ENCODE measurements around the gene GAB1. TPM values are rescaled to one million over a fixed set of nuclear protein-coding genes. Genes with fewer than 3 reads are reported as not detected.

The GAB1 gene
- total RNA-seq, 1 donor from 2014 or later, result 29.0 TPM

DNA sequence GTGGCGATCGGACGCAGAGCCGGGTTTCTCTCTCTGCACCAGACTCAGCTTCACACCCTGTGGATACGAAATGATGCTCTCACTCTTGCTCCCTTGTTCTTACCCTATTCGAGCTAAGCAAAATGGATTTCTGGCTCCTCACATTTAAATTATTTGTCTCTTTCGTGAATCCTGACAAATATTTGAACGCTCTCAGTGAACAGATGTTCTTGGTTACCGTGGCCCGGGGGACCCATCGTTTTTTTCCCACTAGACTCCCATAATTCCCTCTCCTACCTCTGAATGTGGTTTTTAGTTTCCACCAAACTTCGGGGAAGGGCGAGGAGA lies 177.5 kb downstream of the GAB1 start:
- no peak for TF ChIP-seq POLR2A (IDR thresholded peaks at IDR 0.05)
- no peak for TF ChIP-seq POLR2AphosphoS5 (IDR thresholded peaks at IDR 0.05; ENCODE audit: insufficient read depth in 1 of 2, low read depth in 1 of 2)
- TF ChIP-seq CTCF (IDR thresholded peaks at IDR 0.05), result no peak
- DNase-seq (ENCODE audit: extremely low spot score in 2 of 2), result no peak
- H3K36me3 ChIP-seq, result peaks cover 0 to 10% of the 10 kb centered on the region in 2 donors
- H3K4me1 ChIP-seq, result peaks cover 45% of the 10 kb centered on the region
- peak overlapping the region; percentile 73 to 95 for H3K4me3 ChIP-seq
- peak overlapping the region; percentile 98 for H3K27ac ChIP-seq
- H3K27me3 ChIP-seq, result no peaks in the 10 kb centered on the region
- intact Hi-C loops (cut with DNase I), result no loop called here
- no peaks in the 10 kb centered on the region for H3K9me3 ChIP-seq

- DNase-seq (ENCODE audit: extremely low spot score in 2 of 2), result no peak
- H3K4me1 ChIP-seq, result peaks cover 49% of the 10 kb centered on the region
- H3K9me3 ChIP-seq, result no peaks in the 10 kb centered on the region
- H3K27me3 ChIP-seq, result no peaks in the 10 kb centered on the region
- peak overlapping the region; percentile 73 to 95 for H3K4me3 ChIP-seq
- TF ChIP-seq POLR2AphosphoS5 (IDR thresholded peaks at IDR 0.05; ENCODE audit: insufficient read depth in 1 of 2, low read depth in 1 of 2) (no peak), POLR2A (IDR thresholded peaks at IDR 0.05) (no peak), CTCF (IDR thresholded peaks at IDR 0.05) (no peak)
- peaks cover 0 to 10% of the 10 kb centered on the region in 2 donors for H3K36me3 ChIP-seq
- intact Hi-C loops (cut with DNase I), result no loop called here
- H3K27ac ChIP-seq, result peak overlapping the region; percentile 98
Measured at GRCh38 chr4:143514497-143514896, 177.8 kb downstream of the GAB1 start.

GRCh38 chr4:143514901-143515300 lies 178.2 kb downstream of the GAB1 start:
- Histone ChIP-seq H3K36me3 (peaks cover 0 to 10% of the 10 kb centered on the region in 2 donors), H3K27me3 (no peaks in the 10 kb centered on the region), H3K27ac (peak overlapping the region; percentile 98), H3K9me3 (no peaks in the 10 kb centered on the region), H3K4me3 (peak overlapping the region; percentile 73 to 95), H3K4me1 (peaks cover 53% of the 10 kb centered on the region)
- TF ChIP-seq CTCF (IDR thresholded peaks at IDR 0.05) (no peak), POLR2A (IDR thresholded peaks at IDR 0.05) (no peak), POLR2AphosphoS5 (IDR thresholded peaks at IDR 0.05; ENCODE audit: insufficient read depth in 1 of 2, low read depth in 1 of 2) (no peak)
- no peak for DNase-seq (ENCODE audit: extremely low spot score in 2 of 2)
- intact Hi-C loops (cut with DNase I), result no loop called here

- Histone ChIP-seq H3K4me1 (peaks cover 63% of the 10 kb centered on the region), H3K9me3 (no peaks in the 10 kb centered on the region), H3K27ac (no peak overlapping the region), H3K4me3 (peak overlapping the region in 1 of 2 donors; percentile 95), H3K27me3 (no peaks in the 10 kb centered on the region), H3K36me3 (peaks cover 0 to 11% of the 10 kb centered on the region in 2 donors)
- no peak for DNase-seq (ENCODE audit: extremely low spot score in 2 of 2)
- TF ChIP-seq CTCF (IDR thresholded peaks at IDR 0.05) (no peak), POLR2AphosphoS5 (IDR thresholded peaks at IDR 0.05; ENCODE audit: insufficient read depth in 1 of 2, low read depth in 1 of 2) (no peak), POLR2A (IDR thresholded peaks at IDR 0.05) (no peak)
- intact Hi-C loops (cut with DNase I), result no loop called here
Measured at GRCh38 chr4:143515905-143516304, 179.2 kb downstream of the GAB1 start.

DNA sequence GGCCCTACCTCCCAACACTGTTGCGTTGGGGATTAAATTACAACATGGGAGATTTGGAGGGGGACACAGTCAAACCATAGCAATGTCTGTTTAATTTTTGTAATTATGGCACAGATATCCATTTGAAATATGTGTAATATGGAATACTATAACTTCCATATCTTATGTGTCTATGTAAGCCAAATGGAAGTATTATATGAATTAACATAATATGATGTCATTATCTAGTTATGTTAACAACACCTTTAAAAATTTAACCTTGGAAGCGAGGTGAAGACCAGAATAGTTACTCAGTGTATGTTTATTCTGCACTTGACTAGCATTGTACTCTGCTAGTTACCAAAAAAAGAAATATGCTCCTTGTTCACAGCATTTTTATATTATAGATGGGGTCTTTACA lies 181.1 kb downstream of the GAB1 start:
- Histone ChIP-seq H3K4me1 (peaks cover 67% of the 10 kb centered on the region), H3K9me3 (no peaks in the 10 kb centered on the region), H3K36me3 (peaks cover 0 to 30% of the 10 kb centered on the region in 2 donors), H3K27ac (no peak overlapping the region), H3K27me3 (no peaks in the 10 kb centered on the region), H3K4me3 (no peak overlapping the region)
- intact Hi-C loops (cut with DNase I), result no loop called here
- TF ChIP-seq CTCF (IDR thresholded peaks at IDR 0.05) (no peak), POLR2A (IDR thresholded peaks at IDR 0.05) (no peak), POLR2AphosphoS5 (IDR thresholded peaks at IDR 0.05; ENCODE audit: insufficient read depth in 1 of 2, low read depth in 1 of 2) (no peak)
- DNase-seq (ENCODE audit: extremely low spot score in 2 of 2), result no peak

Small RNA genes lying within 50 kb of the gene (microRNA-seq; reads per million reads assigned to microRNA genes)
- gene MIR3139 (ENCODE audit: borderline number of aligned reads, borderline replicate concordance), result not detected

Small RNA genes lying within 50 kb of the gene (small RNA-seq; reads per million reads assigned to genes)
- gene MIR3139 (not detected), gene RF00019 (not detected)

Other genes starting within 250 kb of the GAB1 start
- gene USP38, start 152.0 kb upstream of the GAB1 start, total RNA-seq, result 14.7 TPM
- gene SMARCA5, start 176.8 kb downstream of the GAB1 start, total RNA-seq, result 23.3 TPM

Measured in vagina (tissue), 2 donors.